Neural cell (in vitro differentiated cells): ENCODE results near the gene PLCH1.

ENCODE experiments used
- CTCF ChIP-seq: fragments of 450-650 bp; IDR thresholded peaks from 2 replicates; pipeline ENCODE4 v1.5.1; 2014; ENCODE audit warnings: antibody characterized with exemption, mild to moderate bottlenecking, moderate library complexity; ENCODE audit not compliant: poor library complexity, severe bottlenecking
- EP300 ChIP-seq: fragments of 450-650 bp; conservative IDR thresholded peaks from 2 replicates; pipeline ENCODE4 v1.6.1; 2014; ENCODE audit warnings: antibody characterized with exemption, mild to moderate bottlenecking, moderate library complexity; ENCODE audit not compliant: poor library complexity, severe bottlenecking
- EZH2 ChIP-seq: fragments of 200-600, 300-800 bp; shearing (Covaris generic), sonication (generic); IDR thresholded peaks from 2 replicates; pipeline ENCODE4 v1.6.1; 2014; ENCODE audit warnings: antibody characterized with exemption, low read length, borderline replicate concordance, mild to moderate bottlenecking; ENCODE audit not compliant: insufficient read depth, poor library complexity, severe bottlenecking
- MXI1 ChIP-seq: fragments of 450-650 bp; conservative IDR thresholded peaks from 2 replicates; pipeline ENCODE4 v1.6.1; 2014; ENCODE audit warnings: antibody characterized with exemption, mild to moderate bottlenecking; ENCODE audit not compliant: poor library complexity, severe bottlenecking
- POLR2AphosphoS5 ChIP-seq: IDR thresholded peaks from 2 replicates; pipeline ENCODE4 v1.6.1; 2012
- RAD21 ChIP-seq: fragments of 450-650 bp; conservative IDR thresholded peaks from 2 replicates; pipeline ENCODE4 v1.6.1; 2014; ENCODE audit warnings: antibody characterized with exemption, mild to moderate bottlenecking, moderate library complexity
- REST ChIP-seq: IDR thresholded peaks from 2 replicates; pipeline ENCODE4 v1.6.1; 2012; ENCODE audit warnings: borderline replicate concordance
- SMC3 ChIP-seq: fragments of 450-650 bp; conservative IDR thresholded peaks from 2 replicates; pipeline ENCODE4 v1.6.1; 2014; ENCODE audit warnings: antibody characterized with exemption, mild to moderate bottlenecking, moderate library complexity; ENCODE audit not compliant: poor library complexity
- TAF1 ChIP-seq: IDR thresholded peaks from 2 replicates; pipeline ENCODE4 v1.6.1; 2012; ENCODE audit warnings: low read depth

GRCh38 chr3:155417119-155417517 lies 327.8 kb downstream of the PLCH1 start:
- TF ChIP-seq MXI1 (no peak), CTCF (no peak), EP300 (no peak), TAF1 (no peak), POLR2AphosphoS5 (no peak), RAD21 (no peak), EZH2 (no peak), REST (no peak), SMC3 (no peak)
